SK-N-MC (cell line): ENCODE measurements around the gene AHNAK.

ENCODE experiments used
- DNase-seq: peaks from one replicate; pipeline ENCODE4 v3.0.0-alpha.2; 2011; ENCODE audit warnings: low read depth, low spot score
- H3K27ac ChIP-seq: fragments of 200-600 bp; sonication (generic); 2 replicates; pipeline ENCODE4 v1.5.1; 2016; ENCODE audit warnings: mixed run types
- H3K36me3 ChIP-seq: fragments of 200-600 bp; sonication (generic); 2 replicates; pipeline ENCODE4 v1.6.1; 2017; ENCODE audit warnings: antibody characterized with exemption, low read length, mixed read lengths; ENCODE audit not compliant: insufficient read depth
- H3K4me3 ChIP-seq: fragments of 200-600 bp; sonication (generic); 2 replicates; pipeline ENCODE4 v1.5.1; 2016
- H3K9ac ChIP-seq: fragments of 200-600 bp; sonication (generic); 2 replicates; pipeline ENCODE4 v1.8.0; 2017; ENCODE audit warnings: mixed run types, mixed read lengths; ENCODE audit not compliant: insufficient read length
- H3K9me3 ChIP-seq: fragments of 200-600 bp; sonication (generic); 2 replicates; pipeline ENCODE4 v1.6.1; 2017; ENCODE audit warnings: low read depth, mild to moderate bottlenecking, antibody characterized with exemption, low read length, moderate library complexity, mixed read lengths
- EZH2 ChIP-seq: fragments of 200-600 bp; sonication (generic); IDR thresholded peaks from one replicate; pipeline ENCODE4 v1.6.1; 2017; ENCODE audit warnings: antibody characterized with exemption
- FOXP2 ChIP-seq: optimal IDR thresholded peaks from 2 replicates; pipeline ENCODE3; 2011; ENCODE audit warnings: mild to moderate bottlenecking, moderate library complexity; ENCODE audit not compliant: insufficient read depth; ENCODE audit errors: extremely low read length, control extremely low read depth
- POLR2AphosphoS5 ChIP-seq: IDR thresholded peaks from 2 replicates; pipeline ENCODE4 v1.6.1; 2012; ENCODE audit warnings: mild to moderate bottlenecking, low read depth, low read length, borderline replicate concordance

Gene AHNAK

DNA sequence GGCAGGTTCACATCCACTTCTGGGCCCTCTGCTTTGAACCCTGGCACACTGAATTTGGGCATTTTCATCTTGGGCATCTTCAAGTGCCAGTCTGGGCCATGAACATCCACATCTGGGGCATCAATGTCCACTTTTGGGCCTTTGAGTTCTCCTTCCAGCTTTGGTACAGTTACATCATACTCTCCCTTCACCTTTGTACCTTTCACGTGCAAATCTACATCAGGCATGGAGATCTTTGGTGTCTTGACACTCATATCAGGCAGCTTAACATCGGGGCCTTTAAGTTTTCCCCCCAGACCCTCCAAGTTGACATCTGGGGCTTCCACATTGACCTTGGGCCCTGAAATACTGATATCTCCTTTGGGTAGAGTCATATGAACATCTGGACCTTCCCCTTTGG lies 14.5 kb downstream of the AHNAK start:
- Histone ChIP-seq H3K9me3 (no peaks in the 10 kb centered on the region), H3K4me3 (no peak overlapping the region), H3K36me3 (peaks cover 58% of the 10 kb centered on the region), H3K27ac (no peak overlapping the region), H3K9ac (no peak overlapping the region)
- DNase-seq, result no peak
- TF ChIP-seq EZH2, result no peak
- no peak for TF ChIP-seq POLR2AphosphoS5
- no peak for TF ChIP-seq FOXP2

DNA sequence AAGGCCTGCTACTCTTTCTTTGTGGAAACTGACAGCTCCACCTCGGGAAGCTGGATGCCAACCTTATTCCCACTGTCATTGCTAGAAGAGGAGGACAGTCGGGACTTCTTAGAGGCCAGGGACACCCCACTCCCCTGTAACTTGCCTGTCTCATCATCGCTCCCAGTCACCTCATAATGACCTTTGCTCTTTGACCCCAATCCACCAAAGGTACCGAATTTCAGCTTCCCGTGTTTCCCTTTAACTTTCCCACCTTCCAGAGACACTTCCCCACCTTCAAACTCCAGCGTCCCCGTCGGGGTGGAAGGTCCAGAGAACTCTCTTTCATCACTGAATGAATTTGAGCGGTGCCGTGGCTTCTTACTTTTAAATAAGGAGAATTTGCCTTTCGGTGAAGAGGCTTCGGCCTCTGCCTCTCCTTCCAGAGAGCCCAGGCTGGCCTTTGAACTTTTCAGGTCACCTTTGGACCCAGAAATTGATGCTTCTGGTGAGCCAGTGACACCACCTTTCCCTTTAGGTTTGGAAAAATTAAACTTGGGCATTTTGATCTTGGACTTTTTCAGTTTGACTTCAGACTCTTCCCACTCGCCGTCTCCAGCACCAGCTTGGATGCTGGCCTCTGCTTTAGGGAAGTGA lies 29.8 kb downstream of the AHNAK start:
- no peak overlapping the region for H3K9ac ChIP-seq
- DNase-seq, result no peak
- peaks cover 31% of the 10 kb centered on the region for H3K36me3 ChIP-seq
- no peak for TF ChIP-seq EZH2
- TF ChIP-seq FOXP2, result no peak
- TF ChIP-seq POLR2AphosphoS5, result no peak
- no peak overlapping the region for H3K27ac ChIP-seq
- no peaks in the 10 kb centered on the region for H3K9me3 ChIP-seq
- H3K4me3 ChIP-seq, result no peak overlapping the region

DNA sequence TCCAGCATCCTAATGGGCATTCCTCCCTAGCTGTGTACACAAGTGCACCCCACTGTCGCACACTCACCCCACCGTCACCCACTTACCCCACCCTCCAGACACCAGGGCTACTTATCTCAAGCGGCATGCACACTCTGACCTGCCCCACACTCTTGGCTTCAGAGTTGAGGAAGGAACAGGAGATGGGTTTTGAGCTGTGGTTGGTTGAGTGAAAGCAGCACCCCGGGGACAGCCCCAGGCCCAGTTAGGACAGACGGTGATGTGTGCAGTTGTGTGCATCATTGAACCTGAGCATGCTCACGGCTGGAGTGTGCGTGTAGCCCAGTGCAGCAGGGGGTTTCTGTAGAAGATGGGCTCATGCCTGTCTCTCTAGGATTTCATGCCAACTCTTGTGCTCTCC lies 32.5 kb downstream of the AHNAK start:
- Histone ChIP-seq H3K9me3 (no peaks in the 10 kb centered on the region), H3K4me3 (no peak overlapping the region), H3K27ac (no peak overlapping the region), H3K9ac (no peak overlapping the region), H3K36me3 (peaks cover 12% of the 10 kb centered on the region)
- TF ChIP-seq POLR2AphosphoS5 (no peak), FOXP2 (no peak), EZH2 (no peak)
- no peak for DNase-seq

DNA sequence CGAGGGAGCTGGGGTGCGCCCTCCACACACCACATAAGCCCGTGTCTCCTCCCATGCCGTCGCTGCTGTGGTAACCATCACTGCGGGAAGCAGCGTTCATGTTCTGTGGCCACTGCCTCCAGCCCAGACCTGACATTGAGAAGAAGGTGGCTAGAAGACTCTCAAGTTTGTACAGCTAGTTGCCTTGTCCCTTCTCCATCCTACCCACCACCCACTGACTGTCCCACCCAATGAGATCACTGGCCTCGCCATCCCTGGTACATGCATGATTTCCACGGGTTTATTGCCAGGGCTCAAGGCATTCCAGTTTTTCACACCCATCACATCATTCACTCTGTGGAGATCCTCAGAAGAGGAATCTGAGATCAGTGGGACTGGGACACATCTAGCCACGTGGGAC lies 33.0 kb downstream of the AHNAK start:
- Histone ChIP-seq H3K27ac (no peak overlapping the region), H3K36me3 (peaks cover 6% of the 10 kb centered on the region), H3K9me3 (no peaks in the 10 kb centered on the region), H3K9ac (no peak overlapping the region), H3K4me3 (no peak overlapping the region)
- DNase-seq, result no peak
- TF ChIP-seq FOXP2, result no peak
- TF ChIP-seq EZH2, result no peak
- TF ChIP-seq POLR2AphosphoS5, result no peak

DNA sequence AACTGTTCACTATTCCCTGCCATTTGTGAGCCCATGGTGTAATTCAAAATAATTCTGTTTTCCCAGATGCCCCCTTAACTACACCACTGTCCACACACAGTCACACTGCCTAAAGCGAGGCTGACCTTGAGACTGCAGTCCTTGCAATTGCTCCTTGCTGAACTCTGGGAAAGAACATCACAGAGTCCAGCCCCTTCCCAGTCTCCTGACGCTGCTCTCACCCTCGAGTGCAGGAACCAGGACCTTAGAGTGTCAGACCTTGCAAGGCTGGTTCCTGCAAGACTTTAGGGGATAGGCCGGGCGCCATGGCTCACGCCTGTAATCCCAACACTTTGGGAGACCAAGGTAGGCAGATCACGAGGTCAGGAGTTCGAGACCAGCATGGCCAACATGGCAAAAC lies 33.6 kb downstream of the AHNAK start:
- no peak overlapping the region for H3K9ac ChIP-seq
- no peak for DNase-seq
- peaks cover 4% of the 10 kb centered on the region for H3K36me3 ChIP-seq
- no peak overlapping the region for H3K4me3 ChIP-seq
- H3K9me3 ChIP-seq, result no peaks in the 10 kb centered on the region
- no peak for TF ChIP-seq EZH2
- TF ChIP-seq POLR2AphosphoS5, result no peak
- TF ChIP-seq FOXP2, result no peak
- no peak overlapping the region for H3K27ac ChIP-seq

DNA sequence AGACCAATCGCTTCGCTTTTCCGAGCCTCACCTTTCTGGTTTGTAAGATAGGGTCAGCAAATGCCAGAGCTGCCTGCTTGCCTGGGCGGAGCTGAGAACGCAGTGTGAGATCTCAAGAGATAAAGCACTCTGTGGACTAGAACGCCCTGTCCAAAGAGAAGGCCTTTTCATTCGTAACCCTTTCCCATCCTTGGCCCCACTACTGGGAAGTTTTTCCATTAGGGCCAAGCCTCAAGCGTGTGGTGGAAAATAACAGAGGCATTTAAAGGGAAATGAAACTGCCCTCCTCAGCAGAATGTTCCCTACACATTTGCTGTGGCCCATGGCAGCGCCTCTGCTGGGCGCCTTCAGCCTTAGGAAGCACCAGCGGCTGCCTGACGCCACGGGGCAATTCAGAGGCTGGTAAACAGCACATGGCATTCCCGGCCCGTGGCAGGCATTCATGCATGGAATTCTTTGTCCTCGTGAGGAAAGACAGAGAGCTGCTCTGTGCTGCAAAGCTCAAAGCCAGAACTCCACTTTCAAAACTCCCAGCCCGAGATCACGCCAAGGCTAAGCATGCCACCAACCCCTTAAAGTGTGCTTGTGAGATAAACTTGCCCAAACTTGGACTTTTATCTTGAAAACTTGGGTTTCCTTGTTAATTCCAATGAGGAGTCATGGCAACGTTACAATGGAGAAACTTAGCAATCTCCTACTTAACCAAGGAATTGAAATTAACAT lies 38.1 kb downstream of the AHNAK start:
- DNase-seq, result no peak
- Histone ChIP-seq H3K27ac (peak overlapping the region; percentile 61; the same call in 1 of the 2 replicates), H3K4me3 (peak overlapping the region; percentile 5; the same call in 1 of the 2 replicates), H3K36me3 (no peaks in the 10 kb centered on the region), H3K9me3 (no peaks in the 10 kb centered on the region), H3K9ac (peak overlapping the region; percentile 29)
- TF ChIP-seq FOXP2 (peak; percentile 88), POLR2AphosphoS5 (no peak; the same call in 1 of the 2 replicates), EZH2 (no peak)

DNA sequence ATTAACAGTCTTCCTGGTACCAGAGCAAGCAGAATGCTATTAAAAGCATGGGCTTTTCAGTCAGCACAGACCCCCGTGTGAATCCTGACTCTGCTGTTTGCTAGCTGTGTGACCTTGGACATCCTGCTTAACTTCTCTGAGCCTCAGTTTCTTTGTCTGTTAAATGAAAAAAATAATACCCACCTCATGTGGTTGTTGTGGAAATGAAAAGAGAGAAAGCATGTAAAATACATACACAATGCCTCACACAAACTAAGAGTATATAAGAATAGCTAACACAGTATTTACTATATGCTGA lies 39.5 kb downstream of the AHNAK start:
- no peaks in the 10 kb centered on the region for H3K9me3 ChIP-seq

DNA sequence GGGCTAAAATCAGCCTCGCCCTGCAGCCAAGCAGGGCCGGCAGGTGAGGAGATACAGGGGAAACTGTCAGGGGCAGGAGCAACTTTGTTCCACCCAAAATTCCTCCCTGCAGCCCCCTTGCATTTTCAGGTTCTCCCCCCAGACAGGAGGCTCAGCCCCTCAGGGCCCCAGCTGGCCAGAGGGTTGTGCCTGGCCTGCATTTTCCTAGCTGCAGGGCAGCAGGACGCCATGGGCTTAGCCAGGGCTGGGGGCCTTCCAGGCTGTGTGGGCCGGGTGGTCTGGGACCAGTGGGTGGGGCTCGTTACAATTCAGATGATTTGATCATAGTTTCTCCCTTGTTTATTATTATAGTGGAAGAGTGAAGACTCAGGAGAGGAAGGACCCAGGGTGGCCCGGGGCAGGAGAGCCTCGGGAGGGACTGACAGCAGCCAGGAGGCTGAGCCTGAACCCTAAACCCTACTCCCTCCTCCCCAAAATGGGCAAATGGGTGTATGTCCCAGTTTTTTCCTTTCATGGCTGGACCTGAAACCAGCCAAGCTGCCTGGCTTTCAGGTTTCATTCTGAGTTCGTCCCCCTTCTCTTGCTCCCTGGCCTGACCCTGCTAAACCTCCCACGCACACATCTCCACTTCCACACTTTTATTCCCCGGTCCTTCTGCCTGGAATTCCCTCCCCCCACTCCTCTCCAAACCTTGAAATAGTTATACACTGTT lies 40.0 kb downstream of the AHNAK start:
- H3K36me3 ChIP-seq, result no peaks in the 10 kb centered on the region
- no peaks in the 10 kb centered on the region for H3K9me3 ChIP-seq
- no peak for TF ChIP-seq EZH2
- no peak for TF ChIP-seq POLR2AphosphoS5
- TF ChIP-seq FOXP2, result no peak
- H3K27ac ChIP-seq, result no peak overlapping the region
- H3K9ac ChIP-seq, result no peak overlapping the region
- DNase-seq, result no peak
- no peak overlapping the region for H3K4me3 ChIP-seq

More for the DNA sequence above, 39.5 kb downstream of the AHNAK start:
- TF ChIP-seq FOXP2 (no peak), EZH2 (no peak), POLR2AphosphoS5 (no peak)
- no peak overlapping the region for H3K4me3 ChIP-seq
- no peaks in the 10 kb centered on the region for H3K36me3 ChIP-seq
- H3K27ac ChIP-seq, result no peak overlapping the region
- no peak for DNase-seq
- no peak overlapping the region for H3K9ac ChIP-seq
